Fibroblast of lung (primary cell): ENCODE data around the gene C20orf144. TPM values are rescaled to one million over a fixed set of nuclear protein-coding genes. Genes with fewer than 3 reads are reported as not detected.

Experiments used
- DNase-seq, 2 donors: peaks; one replicate each; pipeline versions ENCODE4 v3.0.0 to v3.0.0-alpha.2; 2010; ENCODE audit warnings: low read depth in 2 of 2
- H2AFZ ChIP-seq: 2 replicates; pipeline ENCODE4 v1.5.1; 2012; ENCODE audit warnings: low read length, control low read depth, inconsistent platforms
- H3K27ac ChIP-seq: 2 replicates; pipeline ENCODE4 v1.5.1; 2011; ENCODE audit warnings: low read length, control low read depth; ENCODE audit not compliant: insufficient read depth
- H3K27me3 ChIP-seq: 2 replicates; pipeline ENCODE4 v1.5.1; 2011; ENCODE audit warnings: mild to moderate bottlenecking, low read length; ENCODE audit not compliant: control insufficient read depth, insufficient read depth
- H3K36me3 ChIP-seq: 2 replicates; pipeline ENCODE4 v1.5.1; 2011; ENCODE audit warnings: low read length; ENCODE audit not compliant: control insufficient read depth, insufficient read depth
- H3K4me1 ChIP-seq: 2 replicates; pipeline ENCODE4 v1.5.1; 2011; ENCODE audit warnings: low read length; ENCODE audit not compliant: control insufficient read depth, insufficient read depth; ENCODE audit errors: extremely low read depth
- H3K4me2 ChIP-seq: 2 replicates; pipeline ENCODE4 v1.5.1; 2011; ENCODE audit warnings: low read length, control low read depth; ENCODE audit not compliant: insufficient read depth; ENCODE audit errors: extremely low read depth
- H3K4me3 ChIP-seq, 4 experiments: fragments of 200-600 bp in 1 of 4; sonication (generic) in 1 of 4; replicated peaks in 1 of 4; 2 replicates each; pipeline ENCODE4 v1.5.1; 2011 to 2016; ENCODE audit warnings: low read length in 4 of 4, low read depth in 3 of 4, mild to moderate bottlenecking in 3 of 4, control low read depth in 2 of 4, inconsistent platforms in 1 of 4, mixed read lengths in 1 of 4; ENCODE audit not compliant: insufficient read depth in 1 of 4; ENCODE audit errors: control extremely low read depth in 1 of 4
- H3K79me2 ChIP-seq: 2 replicates; pipeline ENCODE4 v1.5.1; 2012; ENCODE audit warnings: mild to moderate bottlenecking, low read length, inconsistent platforms; ENCODE audit not compliant: control insufficient read depth, insufficient read depth
- H3K9ac ChIP-seq: 2 replicates; pipeline ENCODE4 v1.5.1; 2011; ENCODE audit warnings: mild to moderate bottlenecking, low read length, control low read depth; ENCODE audit not compliant: insufficient read depth
- H3K9me3 ChIP-seq: 2 replicates; pipeline ENCODE4 v1.5.1; 2012; ENCODE audit warnings: low read depth, low read length; ENCODE audit not compliant: control insufficient read depth, insufficient read depth
- H4K20me1 ChIP-seq: 2 replicates; pipeline ENCODE4 v1.5.1; 2011; ENCODE audit warnings: low read length; ENCODE audit not compliant: control insufficient read depth, insufficient read depth; ENCODE audit errors: extremely low read depth
- EZH2 ChIP-seq: IDR thresholded peaks from 2 replicates; pipeline ENCODE4 v1.5.1; 2012; ENCODE audit warnings: low read length, control low read depth, mild to moderate bottlenecking; ENCODE audit errors: missing control alignments
- polyA plus RNA-seq, 2 donors: library from polyadenylated mRNA; depleted of rRNA in 1 of 2; stranded (reverse) in 1 of 2; unstranded in 1 of 2; fragments of >200 nt; gene quantifications; 2 replicates each; pipeline ENCODE4 v1.2.1, GENCODE V29; 2011 to 2012; ENCODE audit warnings: missing spikeins in 1 of 2
- total RNA-seq: library from RNA; depleted of rRNA; stranded (reverse); fragments of >200 nt; gene quantifications from 2 replicates; pipeline ENCODE4 v1.2.1, GENCODE V29; 2014
- TF ChIP-seq, protein P1 (sequence below), 2 donors: IDR thresholded peaks in 1 of 2; conservative IDR thresholded peaks in 1 of 2; 1 replicate in 1 of 2; 2 replicates in 1 of 2; pipeline ENCODE4 v1.5.1; 2011 to 2012; ENCODE audit warnings: low read length in 2 of 2, control low read depth in 1 of 2, inconsistent platforms in 1 of 2, low read depth in 1 of 2, mild to moderate bottlenecking in 1 of 2

C20orf144 gene
- total and polyA plus RNA-seq, 2 donors (not counting 1 experiment from before 2014, with no cell fraction given) = 0.10 to 0.17 TPM

DNA sequence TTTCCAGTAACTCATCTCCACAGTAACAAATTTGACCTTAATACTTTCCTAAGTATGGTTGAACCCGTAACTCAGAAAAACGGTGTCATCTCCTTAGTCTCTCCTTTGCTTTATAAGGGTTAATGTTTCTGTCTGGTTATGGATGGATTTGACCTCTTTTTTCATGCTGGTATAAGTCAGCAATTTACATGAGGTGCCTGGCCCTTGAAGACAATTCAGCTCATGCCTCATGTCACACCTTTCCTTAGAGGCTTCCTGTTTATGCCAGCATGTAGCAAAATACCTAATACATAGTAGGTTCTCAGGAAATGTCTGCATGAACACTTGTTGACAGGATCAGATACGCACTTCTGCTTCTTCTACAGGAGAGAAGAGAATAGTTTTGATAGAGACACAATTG is 37.7 kb upstream of the C20orf144 start:
- Histone ChIP-seq H3K79me2 (no peaks in the 10 kb centered on the region), H3K36me3 (no peaks in the 10 kb centered on the region), H3K4me1 (no peaks in the 10 kb centered on the region), H2AFZ (no peak overlapping the region), H3K9me3 (no peaks in the 10 kb centered on the region), H3K4me2 (no peak overlapping the region), H3K9ac (no peak overlapping the region), H3K4me3 (no peak overlapping the region), H4K20me1 (no peaks in the 10 kb centered on the region), H3K27ac (no peak overlapping the region), H3K27me3 (no peaks in the 10 kb centered on the region)
- DNase-seq = no peak
- no peak for TF ChIP-seq EZH2
- TF ChIP-seq, protein P1, sequence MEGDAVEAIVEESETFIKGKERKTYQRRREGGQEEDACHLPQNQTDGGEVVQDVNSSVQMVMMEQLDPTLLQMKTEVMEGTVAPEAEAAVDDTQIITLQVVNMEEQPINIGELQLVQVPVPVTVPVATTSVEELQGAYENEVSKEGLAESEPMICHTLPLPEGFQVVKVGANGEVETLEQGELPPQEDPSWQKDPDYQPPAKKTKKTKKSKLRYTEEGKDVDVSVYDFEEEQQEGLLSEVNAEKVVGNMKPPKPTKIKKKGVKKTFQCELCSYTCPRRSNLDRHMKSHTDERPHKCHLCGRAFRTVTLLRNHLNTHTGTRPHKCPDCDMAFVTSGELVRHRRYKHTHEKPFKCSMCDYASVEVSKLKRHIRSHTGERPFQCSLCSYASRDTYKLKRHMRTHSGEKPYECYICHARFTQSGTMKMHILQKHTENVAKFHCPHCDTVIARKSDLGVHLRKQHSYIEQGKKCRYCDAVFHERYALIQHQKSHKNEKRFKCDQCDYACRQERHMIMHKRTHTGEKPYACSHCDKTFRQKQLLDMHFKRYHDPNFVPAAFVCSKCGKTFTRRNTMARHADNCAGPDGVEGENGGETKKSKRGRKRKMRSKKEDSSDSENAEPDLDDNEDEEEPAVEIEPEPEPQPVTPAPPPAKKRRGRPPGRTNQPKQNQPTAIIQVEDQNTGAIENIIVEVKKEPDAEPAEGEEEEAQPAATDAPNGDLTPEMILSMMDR (conservative IDR thresholded peaks at IDR 0.05 in 1 of 2, IDR thresholded peaks at IDR 0.05 in 1 of 2; ENCODE audit: low read depth in 1 of 2, low read length in 2 of 2) = no peak

DNA sequence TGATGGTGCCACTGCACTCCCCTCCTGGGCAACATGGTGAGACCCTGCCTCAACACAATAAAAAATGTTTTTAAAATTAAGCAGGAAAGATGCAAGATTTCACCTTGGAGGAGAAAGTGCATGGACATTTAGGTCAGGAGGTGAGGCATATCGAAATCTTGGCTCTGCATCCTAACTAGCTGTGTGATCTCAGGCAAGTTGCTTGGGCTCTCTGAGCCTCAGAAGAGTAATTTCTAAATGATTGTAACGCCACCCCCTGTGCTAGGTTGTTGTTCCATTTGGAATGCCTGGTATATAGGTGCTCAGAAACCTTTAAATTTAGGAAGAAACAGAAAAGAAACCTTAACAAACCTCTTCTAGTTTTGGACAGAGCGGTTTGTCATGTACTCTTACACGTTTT is 35.9 kb upstream of the C20orf144 start:
- Histone ChIP-seq H3K27ac (no peak overlapping the region), H3K36me3 (no peaks in the 10 kb centered on the region), H3K4me2 (no peak overlapping the region), H3K9me3 (no peaks in the 10 kb centered on the region), H3K27me3 (no peaks in the 10 kb centered on the region), H3K9ac (no peak overlapping the region), H3K79me2 (no peaks in the 10 kb centered on the region), H2AFZ (no peak overlapping the region), H4K20me1 (no peaks in the 10 kb centered on the region), H3K4me1 (no peaks in the 10 kb centered on the region), H3K4me3 (no peak overlapping the region)
- no peak for DNase-seq
- TF ChIP-seq EZH2 = no peak
- TF ChIP-seq, protein P1 (conservative IDR thresholded peaks at IDR 0.05 in 1 of 2, IDR thresholded peaks at IDR 0.05 in 1 of 2; ENCODE audit: low read depth in 1 of 2, low read length in 2 of 2) = no peak

- H4K20me1 ChIP-seq = no peaks in the 10 kb centered on the region
- no peak for DNase-seq
- no peaks in the 10 kb centered on the region for H3K79me2 ChIP-seq
- no peaks in the 10 kb centered on the region for H3K36me3 ChIP-seq
- no peak for TF ChIP-seq EZH2
- TF ChIP-seq, protein P1 (conservative IDR thresholded peaks at IDR 0.05 in 1 of 2, IDR thresholded peaks at IDR 0.05 in 1 of 2; ENCODE audit: low read depth in 1 of 2, low read length in 2 of 2) = no peak
- H3K4me2 ChIP-seq = no peak overlapping the region
- no peaks in the 10 kb centered on the region for H3K27me3 ChIP-seq
- H3K9ac ChIP-seq = no peak overlapping the region
- no peak overlapping the region for H3K4me3 ChIP-seq
- H2AFZ ChIP-seq = no peak overlapping the region
- no peaks in the 10 kb centered on the region for H3K4me1 ChIP-seq
- H3K9me3 ChIP-seq = no peaks in the 10 kb centered on the region
- no peak overlapping the region for H3K27ac ChIP-seq
Observed at GRCh38 chr20:33627577-33628216, 34.4 kb upstream of the C20orf144 start.
